Vagina (tissue), 2 donors: ENCODE data around the gene GUCY1A2. TPM values are rescaled to one million over a fixed set of nuclear protein-coding genes. Genes with fewer than 3 reads are reported as not detected.
"Not testable (repeated sequence)": the region's sequence is repeated elsewhere in the genome, so short reads cannot be mapped to it uniquely, and the experiment has no call there.

Experiments
- DNase-seq, 2 donors: peaks; one replicate each; pipeline ENCODE4 v3.0.0-alpha.2; 2017; ENCODE audit errors: extremely low spot score in 2 of 2
- H3K27ac ChIP-seq: fragments of 200-600 bp; sonication (generic); one replicate; pipeline ENCODE4 v1.5.1; 2019
- H3K27me3 ChIP-seq: fragments of 200-600 bp; sonication (generic); one replicate; pipeline ENCODE4 v1.5.1; 2019
- H3K36me3 ChIP-seq, 2 donors: fragments of 200-600 bp; sonication (generic); one replicate each; pipeline ENCODE4 v1.5.1; 2017 to 2019
- H3K4me1 ChIP-seq: fragments of 200-600 bp; sonication (generic); one replicate; pipeline ENCODE4 v1.5.1; 2019
- H3K4me3 ChIP-seq, 2 donors: fragments of 200-600 bp; sonication (generic); 1 replicate in 1 of 2; 2 replicates in 1 of 2; pipeline ENCODE4 v1.5.1; 2016 to 2019
- H3K9me3 ChIP-seq: fragments of 200-600 bp; sonication (generic); one replicate; pipeline ENCODE4 v1.5.1; 2019
- CTCF ChIP-seq, 3 experiments: fragments of 450-650 bp in 2 of 3; fragments of 200-600 bp in 1 of 3; sonication (generic) in 1 of 3; IDR thresholded peaks; one replicate each; pipeline ENCODE4 v1.5.1; 2017 to 2019; ENCODE audit warnings: antibody characterized with exemption in 3 of 3, mild to moderate bottlenecking in 2 of 3, moderate library complexity in 2 of 3
- POLR2A ChIP-seq, 2 donors: fragments of 450-650 bp; IDR thresholded peaks; one replicate each; pipeline ENCODE4 v1.6.1; 2017; ENCODE audit warnings: antibody characterized with exemption in 2 of 2, mild to moderate bottlenecking in 2 of 2, moderate library complexity in 2 of 2
- POLR2AphosphoS5 ChIP-seq, 2 donors: sonication (generic); formaldehyde crosslinking; IDR thresholded peaks; one replicate each; pipeline ENCODE4 v1.9.0; 2017; ENCODE audit warnings: antibody characterized with exemption in 2 of 2, mild to moderate bottlenecking in 2 of 2, low read depth in 1 of 2; ENCODE audit not compliant: insufficient read depth in 1 of 2
- intact Hi-C: fragments of 100-400 bp; cut with DNase I; formaldehyde crosslinking; loops from one replicate; pipeline ENCODE4 v1.15.1; 2023
- total RNA-seq: library from RNA; depleted of rRNA; stranded (reverse); fragments of >200 nt; gene quantifications from one replicate; pipeline ENCODE4 v1.2.3, GENCODE V29; 2016

The GUCY1A2 gene
- 7.4 TPM for total RNA-seq

- Histone ChIP-seq H3K27me3 (no peaks in the 10 kb centered on the region), H3K27ac (peak within 1 kb of the TSS; percentile 77), H3K4me1 (peaks cover 12% of the 10 kb centered on the region), H3K9me3 (no peaks in the 10 kb centered on the region), H3K4me3 (peak within 1 kb of the TSS; percentile 49 to 82), H3K36me3 (no peaks in the 10 kb centered on the region)
- no peak for DNase-seq
- intact Hi-C loops, result loop anchor here (10.0 kb wide), 1 partner anchor 294 kb away; no protein-coding TSS in a partner anchor
- TF ChIP-seq CTCF (IDR thresholded peaks at IDR 0.05), result no peak
- TF ChIP-seq POLR2AphosphoS5 (IDR thresholded peaks at IDR 0.05; ENCODE audit: insufficient read depth in 1 of 2, low read depth in 1 of 2), result peak in 1 of 2 donors; percentile 3
These were observed at the start of gene GUCY1A2 for GRCh38 chr11:107018219-107018901. Gene GUCY1A2 (minus strand): TSS chr11:107018476. CDS start chr11:107018055, 421 bp downstream.

GRCh38 chr11:107054391-107054790, 36.1 kb upstream of the GUCY1A2 start:
- H3K27ac ChIP-seq, result no peak overlapping the region
- no peaks in the 10 kb centered on the region for H3K9me3 ChIP-seq
- intact Hi-C loops, result no loop called here
- no peak for DNase-seq
- TF ChIP-seq CTCF (IDR thresholded peaks at IDR 0.05), result no peak
- no peak for TF ChIP-seq POLR2A (IDR thresholded peaks at IDR 0.05)
- TF ChIP-seq POLR2AphosphoS5 (IDR thresholded peaks at IDR 0.05; ENCODE audit: insufficient read depth in 1 of 2, low read depth in 1 of 2), result no peak
- H3K4me1 ChIP-seq, result no peaks in the 10 kb centered on the region
- H3K4me3 ChIP-seq, result no peak overlapping the region
- no peaks in the 10 kb centered on the region for H3K36me3 ChIP-seq
- no peaks in the 10 kb centered on the region for H3K27me3 ChIP-seq

- H3K9me3 ChIP-seq, H3K4me1 ChIP-seq, intact Hi-C loops, DNase-seq, H3K27ac ChIP-seq, H3K27me3 ChIP-seq, H3K4me3 ChIP-seq, H3K36me3 ChIP-seq: not testable (repeated sequence)
These were observed 33.1 kb upstream of the GUCY1A2 start for GRCh38 chr11:107051332-107051731.

GRCh38 chr11:107050899-107051298, 32.6 kb upstream of the GUCY1A2 start:
- H3K27me3 ChIP-seq, H3K9me3 ChIP-seq, H3K36me3 ChIP-seq, intact Hi-C loops, DNase-seq, H3K4me1 ChIP-seq, H3K27ac ChIP-seq, H3K4me3 ChIP-seq: not testable (repeated sequence)

GRCh38 chr11:107050121-107050520, 31.8 kb upstream of the GUCY1A2 start:
- Histone ChIP-seq H3K27ac (no peak overlapping the region), H3K9me3 (no peaks in the 10 kb centered on the region), H3K36me3 (no peaks in the 10 kb centered on the region), H3K4me3 (no peak overlapping the region), H3K27me3 (no peaks in the 10 kb centered on the region), H3K4me1 (no peaks in the 10 kb centered on the region)
- intact Hi-C loops, result no loop called here
- TF ChIP-seq POLR2A (IDR thresholded peaks at IDR 0.05) (no peak), CTCF (IDR thresholded peaks at IDR 0.05) (no peak), POLR2AphosphoS5 (IDR thresholded peaks at IDR 0.05; ENCODE audit: insufficient read depth in 1 of 2, low read depth in 1 of 2) (no peak)
- no peak for DNase-seq

GRCh38 chr11:107044503-107044902, 26.2 kb upstream of the GUCY1A2 start:
- DNase-seq, result no peak
- TF ChIP-seq POLR2AphosphoS5 (IDR thresholded peaks at IDR 0.05; ENCODE audit: insufficient read depth in 1 of 2, low read depth in 1 of 2) (no peak), CTCF (IDR thresholded peaks at IDR 0.05) (no peak), POLR2A (IDR thresholded peaks at IDR 0.05) (no peak)
- no peaks in the 10 kb centered on the region for H3K9me3 ChIP-seq
- no peaks in the 10 kb centered on the region for H3K36me3 ChIP-seq
- intact Hi-C loops, result no loop called here
- H3K4me1 ChIP-seq, result no peaks in the 10 kb centered on the region
- H3K27me3 ChIP-seq, result no peaks in the 10 kb centered on the region
- no peak overlapping the region for H3K4me3 ChIP-seq
- H3K27ac ChIP-seq, result no peak overlapping the region
